Keratinocyte (primary cell): ENCODE results near the gene JMJD1C. TPM values are rescaled to one million over a fixed set of nuclear protein-coding genes. Genes with fewer than 3 reads are reported as not detected.

Experiments used
- DNase-seq: peaks from one replicate; pipeline ENCODE4 v3.0.0-alpha.2; 2011; ENCODE audit warnings: low read depth, missing footprints, low spot score
- FAIRE-seq: peaks from 2 replicates; lab custom pipeline; 2011; peaks lifted over from hg19 to GRCh38; lab: Jason Lieb, UNC
- H2AFZ ChIP-seq: 2 replicates; pipeline ENCODE4 v1.6.0; 2012; ENCODE audit warnings: low read length, control low read depth, inconsistent platforms; ENCODE audit not compliant: control insufficient read depth
- H3K27ac ChIP-seq: 2 replicates; pipeline ENCODE4 v1.5.1; 2011; ENCODE audit warnings: low read length; ENCODE audit not compliant: control insufficient read depth, insufficient read depth
- H3K27me3 ChIP-seq: 3 replicates; pipeline ENCODE4 v1.6.0; 2011; ENCODE audit warnings: low read length; ENCODE audit not compliant: control insufficient read depth, insufficient read depth; ENCODE audit errors: extremely low read depth
- H3K36me3 ChIP-seq, 2 experiments: 2 replicates in 1 of 2; 3 replicates in 1 of 2; pipeline ENCODE4 v1.5.1; 2011; ENCODE audit warnings: low read length in 2 of 2, mild to moderate bottlenecking in 1 of 2; ENCODE audit not compliant: control insufficient read depth in 2 of 2, insufficient read depth in 2 of 2; ENCODE audit errors: extremely low read depth in 1 of 2
- H3K4me1 ChIP-seq: 3 replicates; pipeline ENCODE4 v1.5.1; 2011; ENCODE audit warnings: low read length; ENCODE audit not compliant: control insufficient read depth, insufficient read depth; ENCODE audit errors: extremely low read depth
- H3K4me2 ChIP-seq: 3 replicates; pipeline ENCODE4 v1.6.0; 2011; ENCODE audit warnings: low read depth, low read length; ENCODE audit not compliant: control insufficient read depth, insufficient read depth; ENCODE audit errors: extremely low read depth
- H3K4me3 ChIP-seq, 3 experiments: fragments of 200-600 bp in 1 of 3; sonication (generic) in 1 of 3; 2 replicates in 2 of 3; 3 replicates in 1 of 3; pipeline ENCODE4 v1.5.1; 2011 to 2016; ENCODE audit warnings: low read length in 3 of 3, mild to moderate bottlenecking in 3 of 3, control low read depth in 2 of 3, inconsistent platforms in 1 of 3, low read depth in 1 of 3, mixed read lengths in 1 of 3, mixed run types in 1 of 3, moderate library complexity in 1 of 3; ENCODE audit not compliant: control insufficient read depth in 2 of 3, insufficient read depth in 2 of 3; ENCODE audit errors: extremely low read depth in 1 of 3
- H3K79me2 ChIP-seq: 2 replicates; pipeline ENCODE4 v1.6.0; 2012; ENCODE audit warnings: low read length; ENCODE audit not compliant: control insufficient read depth, insufficient read depth
- H3K9ac ChIP-seq: 3 replicates; pipeline ENCODE4 v1.6.0; 2011; ENCODE audit warnings: low read length; ENCODE audit not compliant: control insufficient read depth, insufficient read depth; ENCODE audit errors: extremely low read depth
- H3K9me1 ChIP-seq: 3 replicates; pipeline ENCODE4 v1.6.0; 2011; ENCODE audit warnings: low read length; ENCODE audit not compliant: control insufficient read depth, insufficient read depth; ENCODE audit errors: extremely low read depth
- H3K9me3 ChIP-seq: 2 replicates; pipeline ENCODE4 v1.5.1; 2012; ENCODE audit warnings: low read depth, low read length; ENCODE audit not compliant: control insufficient read depth
- H4K20me1 ChIP-seq: 3 replicates; pipeline ENCODE4 v1.6.0; 2011; ENCODE audit warnings: low read length; ENCODE audit not compliant: control insufficient read depth, insufficient read depth; ENCODE audit errors: extremely low read depth
- EZH2 ChIP-seq: IDR thresholded peaks from one replicate; pipeline ENCODE4 v1.6.1; 2012; ENCODE audit warnings: inconsistent platforms, mild to moderate bottlenecking, low read length, moderate library complexity
- dilution Hi-C: fragments of 300-500 bp; cut with MboI; formaldehyde crosslinking; loops from one replicate; pipeline ENCODE4 v1.7.0; 2020; ENCODE audit warnings: low sequenced_read_pairs; ENCODE audit not compliant: extremely low pct_ligation_motif_present
- polyA plus RNA-seq, 5 experiments: library from polyadenylated mRNA; depleted of rRNA in 3 of 5; stranded (reverse) in 3 of 5; stranded (forward) in 1 of 5; unstranded in 1 of 5; fragments of >200 nt; gene quantifications; 1 replicate in 1 of 5; 2 replicates in 3 of 5; 3 replicates in 1 of 5; pipeline versions ENCODE4 v1.2.1 to v1.2.3, GENCODE V29; 2011 to 2012; ENCODE audit warnings: missing spikeins in 2 of 5, low read depth in 1 of 5, low replicate concordance in 1 of 5
- TF ChIP-seq, protein P1 (sequence below), 3 experiments: IDR thresholded peaks in 1 of 3; conservative IDR thresholded peaks in 1 of 3; optimal IDR thresholded peaks in 1 of 3; 2 replicates in 2 of 3; 3 replicates in 1 of 3; pipeline versions ENCODE3 to v1.5.1; 2011; ENCODE audit warnings: low read length in 3 of 3, mild to moderate bottlenecking in 3 of 3, moderate library complexity in 2 of 3, control low read depth in 1 of 3, inconsistent platforms in 1 of 3; ENCODE audit not compliant: insufficient read depth in 2 of 3; ENCODE audit errors: extremely low read depth in 1 of 3

Gene JMJD1C
- polyA plus RNA-seq, 1 donor (not counting 4 experiments of a cell fraction or from before 2014, with no cell fraction given) = 38.2 TPM

DNA sequence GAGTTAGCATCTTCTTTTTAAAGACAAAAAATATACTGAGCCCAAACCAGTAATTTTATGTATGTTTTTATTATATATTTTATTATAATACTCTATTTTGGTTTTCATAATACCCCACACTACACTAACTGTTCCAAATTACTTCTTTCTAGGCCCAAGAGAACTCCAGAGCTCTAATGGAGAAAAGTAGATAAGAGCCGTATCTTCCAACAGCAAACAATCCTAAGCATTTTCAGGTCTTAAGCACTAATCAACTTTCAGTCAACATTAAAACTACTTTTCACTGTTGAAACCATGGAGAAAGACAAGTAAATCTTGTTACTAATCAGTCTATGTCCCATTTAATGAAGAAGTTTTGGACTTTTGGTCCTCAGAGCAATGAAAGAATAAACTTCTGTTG, 55.1 kb downstream of the JMJD1C start:
- DNase-seq (no peak), FAIRE-seq (no peak)
- H3K9ac ChIP-seq = no peak overlapping the region
- peaks cover 14% of the 10 kb centered on the region for H3K4me1 ChIP-seq
- no peaks in the 10 kb centered on the region for H3K36me3 ChIP-seq
- H3K27me3 ChIP-seq = no peaks in the 10 kb centered on the region
- dilution Hi-C loops = no loop called here
- TF ChIP-seq EZH2 = no peak
- TF ChIP-seq, protein P1, sequence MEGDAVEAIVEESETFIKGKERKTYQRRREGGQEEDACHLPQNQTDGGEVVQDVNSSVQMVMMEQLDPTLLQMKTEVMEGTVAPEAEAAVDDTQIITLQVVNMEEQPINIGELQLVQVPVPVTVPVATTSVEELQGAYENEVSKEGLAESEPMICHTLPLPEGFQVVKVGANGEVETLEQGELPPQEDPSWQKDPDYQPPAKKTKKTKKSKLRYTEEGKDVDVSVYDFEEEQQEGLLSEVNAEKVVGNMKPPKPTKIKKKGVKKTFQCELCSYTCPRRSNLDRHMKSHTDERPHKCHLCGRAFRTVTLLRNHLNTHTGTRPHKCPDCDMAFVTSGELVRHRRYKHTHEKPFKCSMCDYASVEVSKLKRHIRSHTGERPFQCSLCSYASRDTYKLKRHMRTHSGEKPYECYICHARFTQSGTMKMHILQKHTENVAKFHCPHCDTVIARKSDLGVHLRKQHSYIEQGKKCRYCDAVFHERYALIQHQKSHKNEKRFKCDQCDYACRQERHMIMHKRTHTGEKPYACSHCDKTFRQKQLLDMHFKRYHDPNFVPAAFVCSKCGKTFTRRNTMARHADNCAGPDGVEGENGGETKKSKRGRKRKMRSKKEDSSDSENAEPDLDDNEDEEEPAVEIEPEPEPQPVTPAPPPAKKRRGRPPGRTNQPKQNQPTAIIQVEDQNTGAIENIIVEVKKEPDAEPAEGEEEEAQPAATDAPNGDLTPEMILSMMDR (optimal IDR thresholded peaks at IDR 0.05 in 1 of 3, IDR thresholded peaks at IDR 0.05 in 1 of 3, conservative IDR thresholded peaks at IDR 0.05 in 1 of 3; ENCODE audit: extremely low read depth in 1 of 3, insufficient read depth in 2 of 3, low read length in 3 of 3) = no peak
- H2AFZ ChIP-seq = no peak overlapping the region
- H3K4me2 ChIP-seq = no peak overlapping the region
- no peaks in the 10 kb centered on the region for H3K9me3 ChIP-seq
- H3K4me3 ChIP-seq = no peak overlapping the region
- no peaks in the 10 kb centered on the region for H3K9me1 ChIP-seq
- peaks cover 64% of the 10 kb centered on the region for H3K79me2 ChIP-seq
- no peaks in the 10 kb centered on the region for H4K20me1 ChIP-seq
- H3K27ac ChIP-seq = no peak overlapping the region

DNA sequence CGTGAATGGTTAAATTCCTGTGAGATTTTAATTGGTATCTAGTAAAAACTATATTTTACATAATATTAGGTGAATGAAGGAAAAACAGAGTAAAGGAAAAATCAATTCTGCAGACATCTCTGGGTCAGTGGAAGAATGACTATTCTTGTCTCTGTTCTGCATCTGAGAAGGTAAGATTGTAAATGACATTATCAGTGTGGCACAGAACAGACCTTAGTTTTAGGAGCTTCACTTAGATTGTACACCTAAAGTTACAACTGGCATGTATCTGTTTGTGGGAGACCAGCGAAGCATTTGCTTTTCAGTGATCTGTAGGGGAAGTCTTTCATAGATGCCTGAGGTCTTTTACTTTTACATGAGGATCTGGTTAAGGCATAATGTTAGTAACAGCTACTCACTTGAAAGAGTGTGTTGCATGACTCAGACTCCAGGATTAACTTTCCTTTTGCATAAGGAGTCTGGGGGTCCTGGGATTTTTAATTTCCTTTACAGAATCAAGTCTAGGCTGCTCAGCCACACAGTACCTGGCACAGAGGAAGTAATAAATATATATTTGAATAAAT, 56.2 kb downstream of the JMJD1C start:
- dilution Hi-C loops = no loop called here
- Histone ChIP-seq H3K27ac (no peak overlapping the region), H3K9ac (no peak overlapping the region), H3K4me2 (peak overlapping the region; percentile 40), H3K79me2 (peaks cover 63% of the 10 kb centered on the region), H3K4me1 (peaks cover 13% of the 10 kb centered on the region), H4K20me1 (no peaks in the 10 kb centered on the region), H3K9me3 (no peaks in the 10 kb centered on the region), H2AFZ (no peak overlapping the region), H3K27me3 (no peaks in the 10 kb centered on the region), H3K4me3 (no peak overlapping the region), H3K36me3 (no peaks in the 10 kb centered on the region), H3K9me1 (no peaks in the 10 kb centered on the region)
- DNase-seq = no peak
- TF ChIP-seq, protein P1 (optimal IDR thresholded peaks at IDR 0.05 in 1 of 3, IDR thresholded peaks at IDR 0.05 in 1 of 3, conservative IDR thresholded peaks at IDR 0.05 in 1 of 3; ENCODE audit: extremely low read depth in 1 of 3, insufficient read depth in 2 of 3, low read length in 3 of 3) = no peak
- no peak for TF ChIP-seq EZH2
- peak; percentile 73 for FAIRE-seq
